Bronchial epithelial cell (primary cell): ENCODE data around the gene LARGE2. TPM values are rescaled to one million over a fixed set of nuclear protein-coding genes. Genes with fewer than 3 reads are reported as not detected.
"Not testable (repeated sequence)": the region's sequence is repeated elsewhere in the genome, so short reads cannot be mapped to it uniquely, and the experiment has no call there.

Experiments
- DNase-seq: peaks from one replicate; pipeline ENCODE4 v3.0.0-alpha.2; 2010; ENCODE audit warnings: low read depth
- FAIRE-seq: peaks from 2 replicates; lab custom pipeline; 2011; peaks lifted over from hg19 to GRCh38; lab: Jason Lieb, UNC
- H3K27me3 ChIP-seq: 2 replicates; pipeline ENCODE4 v1.5.1; 2011; ENCODE audit warnings: low read length; ENCODE audit not compliant: control insufficient read depth, insufficient read depth
- H3K36me3 ChIP-seq: 2 replicates; pipeline ENCODE4 v1.5.1; 2011; ENCODE audit warnings: low read length; ENCODE audit not compliant: control insufficient read depth, insufficient read depth
- H3K4me3 ChIP-seq: 2 replicates; pipeline ENCODE4 v1.5.1; 2011; ENCODE audit warnings: mild to moderate bottlenecking, low read depth, low read length, control low read depth
- CTCF ChIP-seq: IDR thresholded peaks from 2 replicates; pipeline ENCODE4 v1.5.1; 2011; ENCODE audit warnings: mild to moderate bottlenecking, moderate library complexity, low read length, control low read depth, inconsistent platforms; ENCODE audit not compliant: insufficient read depth, severe bottlenecking
- total RNA-seq: library from RNA; depleted of rRNA; stranded (reverse); fragments of >200 nt; gene quantifications from 2 replicates; pipeline ENCODE4 v1.2.1, GENCODE V29; 2014

LARGE2 gene
- total RNA-seq, 1 donor from 2014 or later = 4.5 TPM

GRCh38 chr11:45902452-45903380 is 19.7 kb upstream of the LARGE2 start:
- DNase-seq (no peak), FAIRE-seq (no peak)
- peaks cover 5% of the 10 kb centered on the region for H3K27me3 ChIP-seq
- no peak overlapping the region for H3K4me3 ChIP-seq
- TF ChIP-seq CTCF = no peak
- H3K36me3 ChIP-seq = no peaks in the 10 kb centered on the region

GRCh38 chr11:45904309-45904915 is 18.0 kb upstream of the LARGE2 start:
- FAIRE-seq = no peak
- peaks cover 5% of the 10 kb centered on the region for H3K27me3 ChIP-seq
- TF ChIP-seq CTCF = no peak
- DNase-seq = no peak
- H3K4me3 ChIP-seq = no peak overlapping the region
- no peaks in the 10 kb centered on the region for H3K36me3 ChIP-seq

GRCh38 chr11:45905095-45905494 is 17.4 kb upstream of the LARGE2 start:
- no peaks in the 10 kb centered on the region for H3K36me3 ChIP-seq
- no peak for TF ChIP-seq CTCF
- peaks cover 5% of the 10 kb centered on the region for H3K27me3 ChIP-seq
- no peak for DNase-seq
- FAIRE-seq = no peak
- no peak overlapping the region for H3K4me3 ChIP-seq

- not testable (repeated sequence) for H3K4me3 ChIP-seq, FAIRE-seq, H3K27me3 ChIP-seq, H3K36me3 ChIP-seq, DNase-seq
Measured at GRCh38 chr11:45905576-45905975, 16.9 kb upstream of the LARGE2 start.

GRCh38 chr11:45906096-45906682 is 16.3 kb upstream of the LARGE2 start:
- TF ChIP-seq CTCF = no peak
- no peak overlapping the region for H3K4me3 ChIP-seq
- no peak for DNase-seq
- no peak for FAIRE-seq
- peaks cover 10% of the 10 kb centered on the region for H3K36me3 ChIP-seq
- no peaks in the 10 kb centered on the region for H3K27me3 ChIP-seq
